Body of pancreas (tissue), 4 donors: ENCODE measurements around the gene CPZ. TPM values are rescaled to one million over a fixed set of nuclear protein-coding genes. Genes with fewer than 3 reads are reported as not detected.

ENCODE experiments used
- ATAC-seq: fragments of 150-250 bp; one replicate; pipeline ENCODE4 v1.9.1; 2016
- DNase-seq, 4 donors: peaks; one replicate each; pipeline ENCODE4 v3.0.0-alpha.2; 2019
- H3K27ac ChIP-seq, 4 donors: fragments of 200-600 bp; sonication (generic); 1 replicate in 3 of 4; 2 replicates in 1 of 4; pipeline versions ENCODE4 v1.5.1 to v1.6.1; 2016 to 2019; ENCODE audit warnings: mild to moderate bottlenecking in 1 of 4, mixed read lengths in 1 of 4, moderate library complexity in 1 of 4
- H3K27me3 ChIP-seq, 2 donors: fragments of 200-600 bp; sonication (generic); one replicate each; pipeline ENCODE4 v1.6.0; 2016; ENCODE audit warnings: mild to moderate bottlenecking in 1 of 2
- H3K36me3 ChIP-seq, 2 donors: fragments of 200-600 bp; sonication (generic); replicated peaks in 1 of 2; 2 replicates each; pipeline ENCODE4 v1.5.1; 2016; ENCODE audit warnings: low read depth in 2 of 2; ENCODE audit not compliant: insufficient read depth in 1 of 2
- H3K4me1 ChIP-seq: fragments of 200-600 bp; sonication (generic); one replicate; pipeline ENCODE4 v1.6.0; 2016
- H3K4me3 ChIP-seq, 2 donors: fragments of 200-600 bp; sonication (generic); 1 replicate in 1 of 2; 2 replicates in 1 of 2; pipeline ENCODE4 v1.5.1; 2016 to 2019
- H3K9me3 ChIP-seq, 3 donors: fragments of 200-600 bp; sonication (generic); 1 replicate in 2 of 3; 2 replicates in 1 of 3; pipeline ENCODE4 v1.5.1; 2016
- CTCF ChIP-seq, 7 experiments: fragments of 450-650 bp in 4 of 7; fragments of 200-600 bp in 3 of 7; sonication (generic) in 3 of 7; IDR thresholded peaks; one replicate each; pipeline ENCODE4 v1.5.1; 2016 to 2019; ENCODE audit warnings: antibody characterized with exemption in 7 of 7
- POLR2A ChIP-seq, 3 donors: fragments of 450-650 bp; IDR thresholded peaks; one replicate each; pipeline ENCODE4 v1.6.1; 2016; ENCODE audit warnings: antibody characterized with exemption in 3 of 3, mild to moderate bottlenecking in 2 of 3
- WGBS, 2 donors: methylation state at CpG; one replicate each; pipeline ENCODE4 v1.1.5; 2017; 5-methylcytosine and 5-hydroxymethylcytosine counted together
- intact Hi-C: fragments of 100-400 bp; cut with DNase I; formaldehyde crosslinking; loops from one replicate; pipeline ENCODE4 v1.15.1; 2023
- total RNA-seq, 2 donors: library from RNA; depleted of rRNA; stranded (reverse); fragments of >200 nt; gene quantifications; one replicate each; pipeline ENCODE4 v1.1.0, GENCODE V29; 2016

Gene CPZ
- total RNA-seq, 2 donors from 2014 or later = 0.66 to 0.78 TPM

- H3K9me3 ChIP-seq = no peaks in the 10 kb centered on the region
- DNase-seq (no peak), ATAC-seq (no peak)
- H3K4me3 ChIP-seq = no peak overlapping the region
- H3K27me3 ChIP-seq = no peaks in the 10 kb centered on the region
- no peaks in the 10 kb centered on the region for H3K4me1 ChIP-seq
- intact Hi-C loops = no loop called here
- TF ChIP-seq POLR2A (IDR thresholded peaks at IDR 0.05) (no peak), CTCF (IDR thresholded peaks at IDR 0.05) (no peak)
- H3K36me3 ChIP-seq = no peaks in the 10 kb centered on the region
- no peak overlapping the region for H3K27ac ChIP-seq
- 86% methylated on average over 4 of the region's 4 CpGs for WGBS, 2 donors
Measured at GRCh38 chr4:8552024-8552423, 40.5 kb upstream of the CPZ start.

DNA sequence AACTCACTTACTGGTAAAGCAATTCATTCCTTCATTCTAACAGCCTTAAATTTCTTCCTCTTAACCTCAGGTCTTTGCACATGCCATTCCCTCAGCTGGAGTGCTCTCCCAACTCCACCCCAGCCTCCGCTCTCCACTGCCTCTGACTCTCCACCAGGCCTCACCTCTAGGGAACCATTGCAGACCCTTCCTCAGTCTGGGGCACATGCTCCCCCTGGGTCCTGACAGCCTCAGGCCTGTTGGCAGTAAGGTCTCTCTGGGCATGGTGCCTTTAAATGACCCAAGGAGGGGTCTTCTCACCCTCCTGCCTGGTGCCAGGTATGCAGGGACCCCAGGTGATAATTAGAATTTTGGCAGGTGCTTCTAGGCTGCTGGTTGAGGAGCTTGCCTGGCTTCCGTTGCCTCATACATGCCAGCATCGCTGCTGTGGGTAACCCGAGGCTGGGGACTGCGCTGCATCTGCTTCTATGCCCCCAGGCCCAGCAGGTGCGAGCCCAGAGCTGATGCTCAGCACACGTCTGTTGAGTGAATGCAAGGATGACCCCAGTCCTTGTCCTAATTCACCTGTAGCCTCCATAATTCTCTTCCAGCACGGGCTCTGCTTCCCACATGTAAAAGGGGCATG, 39.9 kb upstream of the CPZ start:
- intact Hi-C loops = no loop called here
- no peaks in the 10 kb centered on the region for H3K9me3 ChIP-seq
- DNase-seq (no peak), ATAC-seq (no peak)
- WGBS, 2 donors = 74 to 78% methylated on average over 8 of the region's 8 CpGs
- TF ChIP-seq POLR2A (IDR thresholded peaks at IDR 0.05) (no peak), CTCF (IDR thresholded peaks at IDR 0.05) (no peak)
- H3K36me3 ChIP-seq = no peaks in the 10 kb centered on the region
- H3K27me3 ChIP-seq = no peaks in the 10 kb centered on the region
- no peak overlapping the region for H3K4me3 ChIP-seq
- H3K4me1 ChIP-seq = no peaks in the 10 kb centered on the region
- H3K27ac ChIP-seq = no peak overlapping the region

DNA sequence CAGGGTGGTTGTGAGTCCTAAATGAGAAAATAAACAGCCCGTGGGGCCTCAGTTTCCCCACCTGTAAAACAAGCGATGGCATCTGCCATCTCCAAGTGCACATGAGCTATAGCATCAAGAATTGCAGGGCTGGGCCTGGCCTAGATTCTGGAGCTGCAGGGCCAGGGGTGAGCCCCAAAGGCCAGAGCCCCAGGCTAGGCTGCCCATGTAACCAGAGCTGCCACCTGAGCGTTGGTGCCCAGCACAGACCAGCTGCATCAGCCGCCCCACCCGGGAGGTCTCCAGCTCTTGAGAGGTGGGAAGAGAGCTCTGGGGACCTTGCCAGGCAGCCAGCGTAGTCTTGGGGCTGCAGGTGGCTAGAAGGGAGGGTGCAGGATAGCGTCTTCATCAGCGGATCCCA, 39.3 kb upstream of the CPZ start:
- WGBS, 2 donors = 76 to 78% methylated on average over 5 to 8 of the region's 8 CpGs
- Histone ChIP-seq H3K4me1 (no peaks in the 10 kb centered on the region), H3K9me3 (no peaks in the 10 kb centered on the region), H3K27ac (no peak overlapping the region), H3K4me3 (no peak overlapping the region), H3K36me3 (no peaks in the 10 kb centered on the region), H3K27me3 (no peaks in the 10 kb centered on the region)
- intact Hi-C loops = no loop called here
- DNase-seq (no peak), ATAC-seq (no peak)
- no peak for TF ChIP-seq CTCF (IDR thresholded peaks at IDR 0.05)
- no peak for TF ChIP-seq POLR2A (IDR thresholded peaks at IDR 0.05)

GRCh38 chr4:8553991-8554405, 38.6 kb upstream of the CPZ start:
- DNase-seq (no peak), ATAC-seq (no peak)
- no peaks in the 10 kb centered on the region for H3K4me1 ChIP-seq

More at GRCh38 chr4:8553991-8554405, 38.6 kb upstream of the CPZ start:
- Histone ChIP-seq H3K9me3 (no peaks in the 10 kb centered on the region), H3K4me3 (no peak overlapping the region), H3K27me3 (no peaks in the 10 kb centered on the region), H3K27ac (no peak overlapping the region), H3K36me3 (no peaks in the 10 kb centered on the region)
- TF ChIP-seq CTCF (IDR thresholded peaks at IDR 0.05) = no peak
- TF ChIP-seq POLR2A (IDR thresholded peaks at IDR 0.05) = no peak
- WGBS, 2 donors = 77 to 84% methylated on average over 7 to 12 of the region's 12 CpGs
- intact Hi-C loops = no loop called here
